Gastrocnemius medialis (tissue), 4 donors: ENCODE data around the gene C3orf33.

Experiments
- POLR2A ChIP-seq, 2 donors: fragments of 450-650 bp; IDR thresholded peaks; one replicate each; pipeline ENCODE4 v1.6.1; 2017; ENCODE audit warnings: antibody characterized with exemption in 2 of 2, mild to moderate bottlenecking in 2 of 2, moderate library complexity in 2 of 2
- TF ChIP-seq, protein P1 (sequence below), 5 experiments: fragments of 450-650 bp in 3 of 5; fragments of 200-600 bp in 2 of 5; sonication (generic) in 2 of 5; IDR thresholded peaks in 4 of 5; conservative IDR thresholded peaks in 1 of 5; 1 replicate in 4 of 5; 2 replicates in 1 of 5; pipeline ENCODE4 v1.5.1; 2016 to 2019; ENCODE audit warnings: antibody characterized with exemption in 5 of 5, mild to moderate bottlenecking in 3 of 5, moderate library complexity in 3 of 5

DNA sequence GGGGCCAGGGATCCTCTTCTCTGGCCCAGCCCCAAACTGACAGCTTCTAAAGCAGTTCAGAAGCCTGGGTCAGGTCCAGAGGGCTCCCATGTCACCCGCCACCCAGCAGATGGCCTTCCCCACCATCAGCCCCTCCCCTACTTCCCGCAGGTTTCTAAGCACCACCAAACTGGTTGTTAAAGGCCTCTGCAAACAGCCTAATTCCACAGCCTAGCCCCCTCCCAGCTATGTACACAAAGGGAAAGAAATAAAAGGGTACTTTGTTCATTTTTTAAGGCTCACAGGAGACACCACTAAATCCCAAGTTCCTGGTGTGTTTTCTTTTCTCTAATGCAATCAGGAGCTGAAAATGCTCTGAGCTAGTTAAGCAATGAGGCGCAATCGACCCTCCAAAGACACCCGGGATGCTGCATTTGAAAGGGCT lies 91.8 kb downstream of the C3orf33 start:
- TF ChIP-seq, protein P1, sequence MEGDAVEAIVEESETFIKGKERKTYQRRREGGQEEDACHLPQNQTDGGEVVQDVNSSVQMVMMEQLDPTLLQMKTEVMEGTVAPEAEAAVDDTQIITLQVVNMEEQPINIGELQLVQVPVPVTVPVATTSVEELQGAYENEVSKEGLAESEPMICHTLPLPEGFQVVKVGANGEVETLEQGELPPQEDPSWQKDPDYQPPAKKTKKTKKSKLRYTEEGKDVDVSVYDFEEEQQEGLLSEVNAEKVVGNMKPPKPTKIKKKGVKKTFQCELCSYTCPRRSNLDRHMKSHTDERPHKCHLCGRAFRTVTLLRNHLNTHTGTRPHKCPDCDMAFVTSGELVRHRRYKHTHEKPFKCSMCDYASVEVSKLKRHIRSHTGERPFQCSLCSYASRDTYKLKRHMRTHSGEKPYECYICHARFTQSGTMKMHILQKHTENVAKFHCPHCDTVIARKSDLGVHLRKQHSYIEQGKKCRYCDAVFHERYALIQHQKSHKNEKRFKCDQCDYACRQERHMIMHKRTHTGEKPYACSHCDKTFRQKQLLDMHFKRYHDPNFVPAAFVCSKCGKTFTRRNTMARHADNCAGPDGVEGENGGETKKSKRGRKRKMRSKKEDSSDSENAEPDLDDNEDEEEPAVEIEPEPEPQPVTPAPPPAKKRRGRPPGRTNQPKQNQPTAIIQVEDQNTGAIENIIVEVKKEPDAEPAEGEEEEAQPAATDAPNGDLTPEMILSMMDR (IDR thresholded peaks at IDR 0.05 in 4 of 5, conservative IDR thresholded peaks at IDR 0.05 in 1 of 5) = no peak
- no peak for TF ChIP-seq POLR2A (IDR thresholded peaks at IDR 0.05)
